RWPE2 (cell line): Measurements from ENCODE around the gene STARD13.

Experiments used
- ATAC-seq: fragments of 200-7000 bp; cut with Tn5 transposase; 3 replicates; pipeline ENCODE4 v1.9.1; 2021; ENCODE audit warnings: low read depth
- DNase-seq: peaks from one replicate; pipeline ENCODE4 v3.0.0-alpha.2; 2020; ENCODE audit warnings: low spot score
- H3K27ac ChIP-seq: fragments of 450-650 bp; 2 replicates; pipeline ENCODE4 v1.5.1; 2017; ENCODE audit warnings: mild to moderate bottlenecking; ENCODE audit not compliant: poor library complexity, severe bottlenecking
- H3K27me3 ChIP-seq: fragments of 250-450 bp; sonication (Bioruptor Pico); 2 replicates; pipeline ENCODE4 v1.5.1; 2021; ENCODE audit warnings: mild to moderate bottlenecking, moderate library complexity; ENCODE audit not compliant: insufficient read depth, poor library complexity, severe bottlenecking
- H3K36me3 ChIP-seq: fragments of 250-450 bp; sonication (Bioruptor Pico); 2 replicates; pipeline ENCODE4 v1.5.1; 2020; ENCODE audit warnings: low read depth, mild to moderate bottlenecking, moderate library complexity
- H3K4me1 ChIP-seq: fragments of 250-450 bp; sonication (Bioruptor Pico); 2 replicates; pipeline ENCODE4 v1.5.1; 2021; ENCODE audit warnings: mild to moderate bottlenecking, moderate library complexity; ENCODE audit not compliant: insufficient read depth, poor library complexity, severe bottlenecking
- H3K4me3 ChIP-seq: fragments of 250-450 bp; sonication (Bioruptor Pico); 2 replicates; pipeline ENCODE4 v1.5.1; 2021; ENCODE audit warnings: mild to moderate bottlenecking, moderate library complexity; ENCODE audit not compliant: severe bottlenecking
- H3K9me3 ChIP-seq: fragments of 250-450 bp; sonication (Bioruptor Pico); 2 replicates; pipeline ENCODE4 v1.5.1; 2021; ENCODE audit warnings: mild to moderate bottlenecking, moderate library complexity; ENCODE audit not compliant: severe bottlenecking
- CTCF ChIP-seq: fragments of 450-650 bp; IDR thresholded peaks from one replicate; pipeline ENCODE4 v1.5.1; 2017; ENCODE audit warnings: mild to moderate bottlenecking, moderate library complexity; ENCODE audit not compliant: poor library complexity, severe bottlenecking

STARD13 gene

DNA sequence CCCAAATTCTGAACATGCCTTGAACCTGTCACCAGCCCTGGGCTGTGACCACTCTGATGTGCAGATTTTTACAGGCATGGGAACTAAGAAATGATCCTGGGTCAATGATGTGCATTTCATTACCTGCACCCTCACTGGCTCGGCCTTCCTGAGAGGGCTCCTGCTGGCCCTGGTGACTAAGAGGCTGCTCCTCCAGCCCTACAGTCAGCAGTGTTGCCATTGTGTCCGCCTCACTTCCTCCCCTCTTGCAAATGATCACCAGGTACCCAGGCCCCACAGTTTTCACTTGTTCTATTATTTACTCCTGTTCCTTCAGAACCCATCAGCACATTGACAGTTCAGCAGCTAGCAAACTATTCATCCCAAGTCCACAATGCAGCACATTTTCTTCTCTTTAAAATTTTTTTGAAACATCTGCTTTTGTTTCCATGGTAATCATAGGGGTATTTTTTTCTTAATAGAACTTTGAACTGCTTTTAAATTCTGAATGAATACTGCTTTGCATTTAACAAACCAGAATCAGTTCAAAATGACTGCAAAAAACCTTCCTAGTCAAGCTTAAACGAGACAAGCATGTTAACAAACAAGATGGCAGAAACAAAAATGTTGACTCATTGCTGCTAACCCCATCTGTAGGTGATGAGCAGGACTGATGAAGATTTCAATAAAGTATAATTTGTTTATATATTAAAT lies 29.3 kb downstream of the STARD13 start:
- Histone ChIP-seq H3K27ac (no peak overlapping the region), H3K4me3 (no peak overlapping the region), H3K36me3 (peaks cover 7% of the 10 kb centered on the region; the same call in 1 of the 2 replicates), H3K4me1 (peaks cover 26% of the 10 kb centered on the region), H3K27me3 (no peaks in the 10 kb centered on the region), H3K9me3 (no peaks in the 10 kb centered on the region)
- ATAC-seq, result no peak
- no peak for DNase-seq
- TF ChIP-seq CTCF, result no peak

DNA sequence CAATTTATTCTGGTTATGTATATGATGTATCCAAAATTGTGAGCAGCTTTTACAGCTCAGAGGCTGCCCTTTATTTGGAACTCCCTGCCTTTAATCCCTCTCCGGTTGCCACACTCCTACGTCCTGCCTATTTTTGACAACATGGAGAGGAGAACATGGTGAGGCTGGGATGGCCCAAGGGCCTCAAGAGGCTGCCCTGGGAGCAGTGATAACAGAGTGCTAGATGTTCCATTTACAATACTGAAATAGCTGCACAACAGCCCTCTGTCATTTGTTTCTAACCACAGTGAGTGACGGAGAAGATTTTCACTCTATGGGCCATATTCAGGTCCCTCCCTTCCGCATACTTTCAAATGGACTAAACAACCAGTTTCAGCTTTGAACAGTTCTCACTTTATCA lies 33.4 kb downstream of the STARD13 start:
- DNase-seq (no peak), ATAC-seq (no peak)
- peak overlapping the region; percentile 97 for H3K27ac ChIP-seq

GRCh38 chr13:33251131-33251661 lies 34.4 kb downstream of the STARD13 start:
- no peak for TF ChIP-seq CTCF
- ATAC-seq (peak; percentile 94), DNase-seq (peak; percentile 67)
- no peaks in the 10 kb centered on the region for H3K9me3 ChIP-seq
- H3K4me1 ChIP-seq, result peaks cover 41% of the 10 kb centered on the region
- peak overlapping the region; percentile 97 for H3K27ac ChIP-seq
- H3K4me3 ChIP-seq, result no peak overlapping the region
- H3K36me3 ChIP-seq, result peaks cover 22% of the 10 kb centered on the region
- H3K27me3 ChIP-seq, result no peaks in the 10 kb centered on the region

More for the DNA sequence above, 33.4 kb downstream of the STARD13 start:
- Histone ChIP-seq H3K36me3 (peaks cover 22% of the 10 kb centered on the region), H3K4me1 (peaks cover 41% of the 10 kb centered on the region), H3K9me3 (no peaks in the 10 kb centered on the region), H3K4me3 (no peak overlapping the region), H3K27me3 (no peaks in the 10 kb centered on the region)
- TF ChIP-seq CTCF, result no peak

DNA sequence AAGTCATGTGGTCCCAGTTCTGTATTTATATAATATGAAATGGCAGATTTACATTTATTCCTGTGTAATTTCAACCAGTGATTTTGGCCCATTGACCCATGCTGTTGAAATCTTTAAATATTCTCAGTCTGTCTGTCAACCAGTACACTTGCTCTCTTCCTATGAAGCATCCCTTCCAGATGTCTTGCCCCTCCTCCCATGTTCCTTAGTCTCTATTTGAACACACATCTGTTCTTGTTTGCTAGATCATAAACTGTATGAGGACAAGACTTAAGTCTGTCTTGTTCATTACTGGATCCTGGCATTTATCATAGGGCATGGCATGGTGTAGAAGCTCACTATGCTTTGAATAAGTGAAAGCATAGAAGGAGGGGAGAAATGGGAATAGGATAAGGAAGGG lies 34.9 kb downstream of the STARD13 start:
- ATAC-seq (no peak), DNase-seq (no peak)
- TF ChIP-seq CTCF, result no peak
- Histone ChIP-seq H3K27ac (peak overlapping the region; percentile 97), H3K4me3 (no peak overlapping the region), H3K4me1 (peaks cover 41% of the 10 kb centered on the region), H3K27me3 (no peaks in the 10 kb centered on the region), H3K9me3 (no peaks in the 10 kb centered on the region), H3K36me3 (peaks cover 22% of the 10 kb centered on the region)

DNA sequence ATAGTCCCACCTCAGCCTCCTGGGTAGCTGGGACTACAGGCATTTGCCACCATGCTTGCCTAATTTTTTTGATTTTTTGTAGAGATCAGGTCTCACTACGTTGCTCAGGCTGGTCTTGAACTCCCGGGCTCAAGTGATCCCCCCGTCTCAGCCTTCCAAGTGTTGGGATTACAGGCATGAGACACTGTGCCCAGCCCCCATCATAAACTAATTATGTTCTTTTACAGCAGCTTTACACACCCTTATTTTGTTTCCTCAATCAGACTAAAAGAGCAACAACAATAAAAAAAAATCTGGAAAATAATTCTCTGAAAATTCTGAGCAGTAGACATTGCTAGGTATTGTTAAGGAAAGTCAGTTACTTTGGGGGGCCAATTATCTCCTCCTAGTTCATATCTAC lies 35.7 kb downstream of the STARD13 start:
- Histone ChIP-seq H3K27ac (peak overlapping the region; percentile 97), H3K27me3 (no peaks in the 10 kb centered on the region), H3K36me3 (peaks cover 22% of the 10 kb centered on the region), H3K4me3 (no peak overlapping the region), H3K4me1 (peaks cover 41% of the 10 kb centered on the region), H3K9me3 (no peaks in the 10 kb centered on the region)
- DNase-seq (no peak), ATAC-seq (no peak)
- TF ChIP-seq CTCF, result no peak
